HAP-1 (cell line): ENCODE measurements around the gene FTO.

Source experiments
- DNase-seq, 2 experiments: peaks; one replicate each; pipeline ENCODE4 v3.0.0-alpha.2; 2016 to 2020; ENCODE audit warnings: low spot score in 2 of 2
- H3K27me3 ChIP-seq: fragments of 250-450 bp; sonication (Bioruptor Pico); 2 replicates; pipeline ENCODE4 v1.5.1; 2020; ENCODE audit warnings: low read depth, mild to moderate bottlenecking, moderate library complexity
- H3K36me3 ChIP-seq: fragments of 250-450 bp; sonication (Bioruptor Pico); replicated peaks from 2 replicates; pipeline ENCODE4 v1.5.1; 2020; ENCODE audit warnings: mild to moderate bottlenecking
- H3K4me1 ChIP-seq: fragments of 250-450 bp; sonication (Bioruptor Pico); 2 replicates; pipeline ENCODE4 v1.5.1; 2020; ENCODE audit warnings: mild to moderate bottlenecking
- H3K4me3 ChIP-seq: fragments of 250-450 bp; sonication (Bioruptor Pico); 2 replicates; pipeline ENCODE4 v1.5.1; 2020; ENCODE audit warnings: mild to moderate bottlenecking, moderate library complexity
- H3K9me3 ChIP-seq: fragments of 250-450 bp; sonication (Bioruptor Pico); 2 replicates; pipeline ENCODE4 v1.5.1; 2020; ENCODE audit warnings: mild to moderate bottlenecking, moderate library complexity
- in situ Hi-C: fragments of 300-500 bp; cut with MboI; formaldehyde crosslinking; loops from 3 replicates; pipeline ENCODE4 v1.14.3; 2020; ENCODE audit warnings: low sequenced_read_pairs, inconsistent platforms, mixed read lengths

Gene FTO

DNA sequence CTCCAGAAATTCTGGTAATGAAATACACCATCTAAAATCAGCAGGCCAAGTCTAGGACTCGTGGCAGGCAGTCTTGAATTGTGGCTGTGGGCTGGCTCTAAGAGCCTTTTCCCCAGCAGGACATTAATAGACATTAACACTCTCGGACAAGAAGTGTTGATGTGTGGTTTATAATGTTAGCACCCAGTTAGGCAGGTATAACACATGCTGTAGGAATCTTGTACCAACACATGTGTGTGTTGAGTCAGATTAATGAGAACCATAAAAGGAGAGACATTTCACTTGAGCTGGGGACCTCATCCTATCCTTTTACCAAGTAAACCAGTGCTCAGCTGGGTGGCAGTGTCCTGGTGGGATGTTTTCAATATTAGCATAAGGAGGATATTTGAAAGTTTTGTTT, 264.5 kb downstream of the FTO start:
- Histone ChIP-seq H3K27me3 (no peaks in the 10 kb centered on the region), H3K4me3 (no peak overlapping the region), H3K9me3 (no peaks in the 10 kb centered on the region), H3K4me1 (no peaks in the 10 kb centered on the region), H3K36me3 (no peaks in the 10 kb centered on the region)
- no peak for DNase-seq
- in situ Hi-C loops: no loop called here

DNA sequence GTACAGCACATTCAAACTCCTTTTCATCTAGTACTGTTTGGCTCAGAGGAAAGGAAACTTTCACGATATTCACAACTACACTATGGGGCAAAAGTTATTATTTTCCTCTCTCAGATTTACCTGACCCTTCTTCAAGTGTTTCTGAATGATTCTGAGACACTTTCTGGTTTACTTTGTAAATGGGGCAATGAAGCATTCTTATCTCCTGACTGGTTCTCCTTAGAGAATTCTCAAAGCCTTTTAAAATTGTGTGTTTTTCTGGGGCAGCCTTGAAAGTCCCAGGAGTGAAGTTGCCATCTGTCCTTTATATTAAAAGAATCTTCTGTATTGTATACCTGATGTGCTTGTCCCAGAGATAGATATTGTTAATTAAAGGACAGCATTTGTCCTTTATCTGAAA, 264.9 kb downstream of the FTO start:
- H3K4me3 ChIP-seq: no peak overlapping the region
- H3K36me3 ChIP-seq: no peaks in the 10 kb centered on the region
- no peaks in the 10 kb centered on the region for H3K4me1 ChIP-seq
- no peaks in the 10 kb centered on the region for H3K9me3 ChIP-seq
- in situ Hi-C loops: no loop called here
- DNase-seq: no peak
- H3K27me3 ChIP-seq: no peaks in the 10 kb centered on the region

DNA sequence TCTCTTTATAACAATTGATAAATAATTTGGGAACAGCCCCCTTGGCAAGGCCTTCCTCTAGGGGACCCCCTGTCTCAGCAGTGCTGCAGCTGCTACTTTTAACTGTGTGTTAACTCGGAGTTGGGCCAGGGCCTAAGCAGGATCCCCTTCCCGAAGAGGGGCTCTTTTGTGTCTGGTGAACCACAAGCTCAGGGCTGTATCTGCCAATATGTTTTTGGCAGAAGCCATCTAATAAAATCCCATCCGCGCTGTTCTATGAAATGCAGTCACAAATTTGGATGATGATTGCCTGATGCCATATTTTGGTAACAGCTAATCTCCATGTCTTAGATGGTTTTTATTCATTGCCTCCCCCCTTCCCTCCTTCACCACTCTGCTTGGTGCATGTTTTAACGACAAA, 267.7 kb downstream of the FTO start:
- Histone ChIP-seq H3K27me3 (no peaks in the 10 kb centered on the region), H3K9me3 (no peaks in the 10 kb centered on the region), H3K4me3 (no peak overlapping the region), H3K36me3 (no peaks in the 10 kb centered on the region), H3K4me1 (peaks cover 5% of the 10 kb centered on the region; the same call in 1 of the 2 replicates)
- in situ Hi-C loops: no loop called here
- no peak for DNase-seq

DNA sequence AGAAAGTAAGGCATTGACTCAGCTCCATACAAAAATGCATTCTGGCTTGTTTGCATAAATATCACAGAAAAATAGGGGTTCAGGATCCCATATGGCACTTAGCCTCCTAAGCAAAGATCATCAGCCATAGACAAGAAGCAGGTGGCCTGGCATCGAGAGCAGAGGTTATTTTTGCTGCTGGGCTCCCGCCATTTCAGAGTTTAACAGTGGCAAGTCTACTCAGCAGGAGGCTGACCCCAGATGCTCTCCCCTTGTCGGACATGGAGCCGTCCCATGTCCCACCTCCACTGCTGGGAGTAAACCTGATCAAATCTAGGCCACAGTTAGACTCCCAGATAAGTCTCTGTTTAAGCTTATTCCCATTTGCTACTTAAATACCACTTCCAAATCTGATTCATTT, 269.1 kb downstream of the FTO start:
- Histone ChIP-seq H3K4me3 (no peak overlapping the region), H3K4me1 (peaks cover 5% of the 10 kb centered on the region; the same call in 1 of the 2 replicates), H3K9me3 (no peaks in the 10 kb centered on the region), H3K27me3 (no peaks in the 10 kb centered on the region), H3K36me3 (no peaks in the 10 kb centered on the region)
- in situ Hi-C loops: no loop called here
- DNase-seq: no peak

DNA sequence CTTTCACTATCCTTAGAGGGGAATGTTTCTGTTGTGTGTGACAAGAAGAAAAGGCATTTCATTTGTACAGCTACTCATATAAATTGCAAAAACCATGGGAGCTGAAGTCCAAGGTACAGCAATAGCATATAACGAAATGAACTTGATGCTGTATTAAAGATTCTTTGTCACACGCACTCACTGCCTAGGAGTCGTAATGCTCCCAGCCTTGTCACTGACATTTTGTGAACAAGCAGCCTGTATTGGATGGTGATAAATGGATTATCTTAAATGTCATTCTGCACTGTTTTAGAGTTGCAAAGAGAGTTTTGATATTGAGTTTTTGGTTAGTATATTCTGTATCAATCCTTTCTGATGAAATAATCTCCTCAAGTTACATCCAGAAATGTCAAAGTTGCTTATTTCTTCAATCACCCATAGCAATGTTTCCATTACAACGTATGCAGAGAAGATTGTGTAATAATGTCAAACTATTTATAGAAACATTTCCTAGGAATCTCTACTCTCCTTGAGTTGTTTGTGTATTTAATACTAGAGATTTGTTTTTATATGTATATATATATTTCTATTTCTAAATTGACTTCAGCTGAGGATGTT, 270.6 kb downstream of the FTO start:
- DNase-seq: no peak
- Histone ChIP-seq H3K4me1 (peaks cover 5% of the 10 kb centered on the region; the same call in 1 of the 2 replicates), H3K36me3 (no peaks in the 10 kb centered on the region), H3K9me3 (no peaks in the 10 kb centered on the region), H3K27me3 (no peaks in the 10 kb centered on the region), H3K4me3 (no peak overlapping the region)
- in situ Hi-C loops: no loop called here

DNA sequence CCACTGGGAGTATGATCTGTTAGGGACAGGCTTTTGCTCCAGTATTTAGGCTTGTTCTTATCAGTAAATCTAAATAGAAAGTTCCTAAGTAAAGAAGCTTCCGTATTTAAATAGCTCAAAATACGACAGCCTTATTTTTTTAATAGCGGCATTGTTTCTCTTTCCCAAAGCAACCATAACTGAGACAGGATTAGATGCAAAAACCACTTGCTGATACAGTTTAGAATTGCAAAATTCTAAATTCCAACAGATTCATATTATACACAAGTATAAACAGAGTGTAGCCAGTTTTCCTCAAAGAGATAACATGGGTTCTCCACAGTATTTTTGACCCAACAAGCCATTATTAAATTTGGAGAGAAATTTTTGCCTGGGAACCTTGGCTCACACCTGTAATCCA, 276.7 kb downstream of the FTO start:
- no peaks in the 10 kb centered on the region for H3K36me3 ChIP-seq
- no peak overlapping the region for H3K4me3 ChIP-seq
- in situ Hi-C loops: no loop called here
- H3K9me3 ChIP-seq: no peaks in the 10 kb centered on the region
- no peaks in the 10 kb centered on the region for H3K27me3 ChIP-seq
- H3K4me1 ChIP-seq: peaks cover 1% of the 10 kb centered on the region; the same call in 1 of the 2 replicates
- no peak for DNase-seq

DNA sequence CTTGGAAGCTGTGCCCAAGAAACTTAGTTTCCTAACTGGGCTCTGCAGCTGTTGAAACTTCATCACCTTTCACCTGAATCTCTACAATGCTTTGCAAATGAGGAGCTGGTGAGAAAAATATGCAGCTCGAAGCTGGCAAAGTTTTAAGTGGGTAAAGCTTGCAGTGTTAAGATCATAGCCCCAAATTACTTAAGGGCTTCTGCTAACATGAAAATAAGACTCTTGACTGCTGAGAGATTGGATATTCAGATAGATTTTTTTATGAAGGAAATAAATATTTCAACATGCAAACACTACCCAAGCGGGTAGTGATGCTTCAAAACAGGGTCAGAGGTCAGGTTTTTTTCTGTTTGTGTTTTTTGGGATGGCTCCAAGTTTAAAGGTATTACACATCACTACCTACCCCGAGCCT, 278.7 kb downstream of the FTO start:
- H3K36me3 ChIP-seq: no peaks in the 10 kb centered on the region
- no peak overlapping the region for H3K4me3 ChIP-seq
- in situ Hi-C loops: no loop called here
- H3K4me1 ChIP-seq: no peaks in the 10 kb centered on the region
- no peak for DNase-seq
- no peaks in the 10 kb centered on the region for H3K27me3 ChIP-seq
- no peaks in the 10 kb centered on the region for H3K9me3 ChIP-seq

DNA sequence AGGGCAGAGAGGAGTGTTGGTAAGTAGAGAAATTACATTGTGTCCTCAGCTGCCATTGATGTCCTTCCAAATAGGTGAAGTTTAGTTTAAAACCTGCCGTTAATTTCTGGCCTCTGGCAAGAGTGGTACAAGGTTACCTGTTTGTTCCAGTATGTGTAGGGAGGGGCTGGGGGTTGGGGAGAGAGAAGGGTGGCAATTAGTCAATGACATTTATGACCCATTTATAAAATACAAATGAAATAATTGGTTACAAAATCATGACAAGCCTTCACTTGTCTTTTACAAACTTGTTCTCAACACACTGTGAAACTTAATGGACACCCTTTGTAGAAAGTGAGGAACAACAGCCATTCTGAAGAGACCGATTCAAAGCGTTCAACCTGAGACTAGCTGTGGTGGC, 281.0 kb downstream of the FTO start:
- H3K27me3 ChIP-seq: no peaks in the 10 kb centered on the region
- H3K36me3 ChIP-seq: no peaks in the 10 kb centered on the region
- in situ Hi-C loops: no loop called here
- H3K4me3 ChIP-seq: no peak overlapping the region
- no peaks in the 10 kb centered on the region for H3K4me1 ChIP-seq
- H3K9me3 ChIP-seq: no peaks in the 10 kb centered on the region
- DNase-seq: no peak

DNA sequence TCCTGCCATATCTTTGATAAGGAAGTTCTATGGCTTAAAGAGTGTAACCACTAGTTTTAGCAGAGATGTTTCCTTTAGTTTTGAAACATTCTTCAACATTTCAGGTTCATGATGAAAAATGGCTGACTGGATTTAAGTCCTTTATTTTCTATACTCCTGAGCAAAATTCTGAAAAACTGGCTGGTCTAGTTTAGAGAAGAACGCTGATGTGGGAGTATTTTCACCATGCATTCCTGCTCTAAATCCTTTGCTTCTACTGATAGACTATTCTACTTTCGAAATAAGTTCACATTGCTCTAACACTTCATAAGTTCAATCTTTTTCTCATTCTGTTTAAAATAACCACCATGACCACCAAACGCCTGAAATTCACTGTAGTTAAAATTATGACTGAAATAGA, 281.9 kb downstream of the FTO start:
- no peaks in the 10 kb centered on the region for H3K27me3 ChIP-seq

DNA sequence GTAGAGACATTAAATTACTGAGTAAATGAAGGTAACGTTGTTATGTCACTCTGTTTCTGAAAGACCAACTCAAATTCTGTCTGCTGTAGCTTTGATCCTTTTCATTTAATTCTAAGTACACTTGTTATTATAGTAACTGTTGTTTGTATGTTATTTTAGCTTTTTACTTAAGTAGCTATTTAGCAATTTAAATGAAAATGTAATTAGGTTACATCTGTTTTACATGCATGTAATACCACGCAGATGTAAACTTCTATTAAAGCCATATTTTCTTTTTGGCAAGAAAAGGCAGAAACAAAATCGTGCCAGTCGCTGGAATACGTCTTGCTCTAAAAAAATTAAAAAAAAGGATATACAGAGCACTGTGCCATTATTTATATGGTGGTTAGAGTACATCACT, 282.8 kb downstream of the FTO start:
- no peak for DNase-seq
- H3K4me1 ChIP-seq: peaks cover 5% of the 10 kb centered on the region
- no peaks in the 10 kb centered on the region for H3K9me3 ChIP-seq
- in situ Hi-C loops: no loop called here
- no peaks in the 10 kb centered on the region for H3K36me3 ChIP-seq
- no peaks in the 10 kb centered on the region for H3K27me3 ChIP-seq
- no peak overlapping the region for H3K4me3 ChIP-seq

More for the DNA sequence above, 281.9 kb downstream of the FTO start:
- in situ Hi-C loops: no loop called here
- H3K36me3 ChIP-seq: no peaks in the 10 kb centered on the region
- no peak overlapping the region for H3K4me3 ChIP-seq
- no peaks in the 10 kb centered on the region for H3K4me1 ChIP-seq
- no peaks in the 10 kb centered on the region for H3K9me3 ChIP-seq
- DNase-seq: no peak

DNA sequence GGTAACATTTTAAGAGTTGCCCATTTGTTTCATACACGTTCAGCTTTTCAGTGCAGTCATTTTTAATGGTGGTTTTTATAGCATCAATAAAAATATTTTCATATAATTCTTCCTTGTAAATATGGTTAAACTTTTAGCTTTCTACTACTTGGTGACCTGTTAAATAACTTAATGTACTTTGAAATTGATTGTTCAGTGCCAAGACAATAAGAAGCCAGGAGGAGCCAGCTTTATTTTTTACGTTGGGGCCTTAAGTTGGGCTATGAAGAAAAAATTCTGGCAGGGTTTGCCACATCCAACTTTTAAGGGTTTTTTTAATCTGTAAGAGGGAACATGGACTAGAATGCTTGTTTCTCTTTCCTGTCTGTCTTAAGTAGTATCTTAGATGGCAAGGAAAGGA, 284.2 kb downstream of the FTO start:
- DNase-seq: no peak
- Histone ChIP-seq H3K9me3 (no peaks in the 10 kb centered on the region), H3K4me3 (no peak overlapping the region), H3K36me3 (no peaks in the 10 kb centered on the region), H3K27me3 (no peaks in the 10 kb centered on the region), H3K4me1 (peaks cover 7% of the 10 kb centered on the region)
- in situ Hi-C loops: no loop called here

DNA sequence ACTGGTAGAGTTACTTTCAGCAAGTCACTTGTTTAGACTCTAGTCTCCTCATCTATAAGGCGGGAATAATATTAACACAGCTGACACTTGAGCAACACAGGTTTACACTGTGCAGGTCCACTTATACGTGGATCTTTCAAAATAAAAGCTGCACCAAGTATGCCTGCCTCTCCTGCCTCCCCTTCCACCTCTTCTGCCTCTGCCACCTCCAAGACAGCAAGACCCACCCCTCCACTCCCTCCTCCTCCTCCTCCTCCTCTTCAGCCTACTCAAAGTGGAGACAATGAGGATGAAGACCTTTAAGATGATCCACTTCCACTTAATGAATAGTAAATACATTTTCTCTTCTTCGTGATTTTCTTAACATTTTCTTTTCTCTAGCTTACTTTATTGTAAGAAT, 285.6 kb downstream of the FTO start:
- no peak for DNase-seq
- Histone ChIP-seq H3K9me3 (no peaks in the 10 kb centered on the region), H3K4me1 (peaks cover 7% of the 10 kb centered on the region), H3K36me3 (no peaks in the 10 kb centered on the region), H3K27me3 (no peaks in the 10 kb centered on the region), H3K4me3 (no peak overlapping the region)
- in situ Hi-C loops: no loop called here

DNA sequence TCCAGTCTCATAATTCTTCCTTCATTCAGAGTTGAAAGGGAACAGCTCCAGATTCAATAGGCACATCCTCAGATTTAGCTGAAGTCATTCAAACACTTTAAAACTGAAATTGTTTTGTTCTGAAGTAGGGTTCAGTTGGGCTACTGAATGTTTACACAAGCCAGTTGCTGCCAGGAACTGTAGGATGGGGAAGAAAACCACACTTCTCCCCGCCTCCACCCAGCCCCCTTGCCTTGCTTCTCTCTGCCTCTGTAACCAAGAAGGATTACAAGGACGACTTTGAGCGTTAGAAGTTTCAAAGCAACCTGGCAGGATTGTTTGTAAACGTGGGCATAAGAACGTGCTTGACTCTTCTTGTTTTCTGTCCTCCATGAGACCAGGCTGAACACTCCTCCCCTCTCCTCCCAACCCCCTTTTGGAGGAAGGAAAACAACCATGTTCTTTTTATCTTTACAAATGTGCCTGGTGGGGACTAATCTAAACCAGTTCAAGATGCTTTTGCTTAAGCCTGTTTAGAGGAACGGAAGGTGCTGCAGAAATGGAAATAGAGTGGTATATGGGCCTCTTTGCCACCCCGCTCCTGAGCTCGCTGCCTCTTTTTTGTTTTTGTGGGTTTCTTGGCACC, 287.9 kb downstream of the FTO start:
- Histone ChIP-seq H3K9me3 (no peaks in the 10 kb centered on the region), H3K4me1 (peaks cover 7% of the 10 kb centered on the region), H3K27me3 (no peaks in the 10 kb centered on the region), H3K4me3 (no peak overlapping the region), H3K36me3 (no peaks in the 10 kb centered on the region)
- DNase-seq: peak; percentile 42 to 46
- in situ Hi-C loops: no loop called here

DNA sequence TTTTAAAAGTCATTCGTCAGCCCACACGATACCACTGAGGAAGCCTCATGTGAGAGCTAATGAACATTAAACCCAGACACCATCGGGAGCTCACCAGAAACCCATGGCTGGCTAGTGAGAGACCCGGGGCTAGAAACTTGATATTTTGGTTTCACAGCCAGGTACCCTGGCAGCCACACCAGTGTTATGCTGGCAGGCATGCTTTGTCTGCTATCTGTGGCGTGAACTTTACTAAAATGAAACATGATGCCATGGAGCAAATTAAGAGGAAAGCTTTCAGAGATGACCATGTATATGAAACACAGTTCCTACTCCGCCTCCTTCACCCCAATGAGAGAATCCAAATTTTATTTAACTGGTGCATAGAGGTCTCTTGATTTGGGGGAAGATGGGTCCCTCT, 291.4 kb downstream of the FTO start:
- Histone ChIP-seq H3K27me3 (no peaks in the 10 kb centered on the region), H3K4me3 (no peak overlapping the region)

DNA sequence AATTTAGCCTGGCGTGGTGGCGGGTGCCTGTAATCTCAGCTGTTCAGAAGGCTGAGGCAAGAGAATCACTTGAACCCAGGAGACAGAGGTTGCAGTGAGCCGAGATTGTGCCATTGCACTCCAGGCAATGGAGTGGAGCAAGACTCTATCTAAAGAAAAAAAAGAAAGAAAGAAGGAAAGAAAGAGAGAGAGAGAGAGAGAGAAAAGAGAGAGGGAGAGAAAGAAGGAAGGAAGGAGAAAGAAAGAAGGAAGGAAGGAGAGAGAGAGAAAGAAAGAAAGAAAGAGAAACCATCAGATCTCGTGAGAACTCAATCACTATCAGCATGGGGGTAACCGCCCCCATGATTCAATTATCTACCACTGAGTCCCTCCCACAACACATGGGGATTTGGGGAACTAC, 293.0 kb downstream of the FTO start:
- in situ Hi-C loops: no loop called here
- Histone ChIP-seq H3K4me1 (peaks cover 1% of the 10 kb centered on the region), H3K36me3 (no peaks in the 10 kb centered on the region), H3K9me3 (no peaks in the 10 kb centered on the region), H3K4me3 (no peak overlapping the region), H3K27me3 (no peaks in the 10 kb centered on the region)
- no peak for DNase-seq

More for the DNA sequence above, 291.4 kb downstream of the FTO start:
- Histone ChIP-seq H3K4me1 (peaks cover 7% of the 10 kb centered on the region), H3K36me3 (no peaks in the 10 kb centered on the region), H3K9me3 (no peaks in the 10 kb centered on the region)
- in situ Hi-C loops: no loop called here
- no peak for DNase-seq
